Glutamatergic neuron (in vitro differentiated cells): ENCODE measurements around the gene NTM. TPM values are rescaled to one million over a fixed set of nuclear protein-coding genes. Genes with fewer than 3 reads are reported as not detected.

Source experiments
- DNase-seq: peaks from one replicate; pipeline ENCODE4 v3.0.0; 2022
- H3K27ac Mint-ChIP-seq: one replicate; pipeline ENCODE4 v1.8.0; 2020; ENCODE audit warnings: mild to moderate bottlenecking, mixed read lengths, inconsistent platforms; ENCODE audit not compliant: unreplicated experiment
- H3K27me3 Mint-ChIP-seq: one replicate; pipeline ENCODE4 v1.8.0; 2020; ENCODE audit warnings: mild to moderate bottlenecking, moderate library complexity, mixed read lengths, inconsistent platforms; ENCODE audit not compliant: unreplicated experiment
- H3K36me3 Mint-ChIP-seq: one replicate; pipeline ENCODE4 v1.8.0; 2020; ENCODE audit warnings: mild to moderate bottlenecking, mixed read lengths, inconsistent platforms; ENCODE audit not compliant: unreplicated experiment
- H3K4me1 Mint-ChIP-seq: one replicate; pipeline ENCODE4 v1.8.0; 2020; ENCODE audit warnings: mild to moderate bottlenecking, low read depth, mixed read lengths, inconsistent platforms; ENCODE audit not compliant: unreplicated experiment
- H3K4me3 Mint-ChIP-seq: one replicate; pipeline ENCODE4 v1.8.0; 2020; ENCODE audit warnings: mild to moderate bottlenecking, mixed read lengths, inconsistent platforms; ENCODE audit not compliant: unreplicated experiment
- H3K9me3 Mint-ChIP-seq: one replicate; pipeline ENCODE4 v1.8.0; 2020; ENCODE audit warnings: mild to moderate bottlenecking, moderate library complexity, mixed read lengths, inconsistent platforms; ENCODE audit not compliant: unreplicated experiment
- CTCF ChIP-seq: fragments of 200-600 bp; sonication (generic); IDR thresholded peaks from one replicate; pipeline ENCODE4 v1.5.0; 2021; ENCODE audit not compliant: partially characterized antibody, unreplicated experiment
- total RNA-seq: library from RNA; stranded (reverse); fragmentation: NEBNext Ultra II Directional; extraction: Animal tissue kit (Norgen Biotek cat#: 25700); gene quantifications from one replicate; pipeline ENCODE4 v1.2.1, GENCODE V29; 2021; ENCODE audit not compliant: unreplicated experiment

The NTM gene
- total RNA-seq, 1 donor from 2014 or later: 1.2 TPM

DNA sequence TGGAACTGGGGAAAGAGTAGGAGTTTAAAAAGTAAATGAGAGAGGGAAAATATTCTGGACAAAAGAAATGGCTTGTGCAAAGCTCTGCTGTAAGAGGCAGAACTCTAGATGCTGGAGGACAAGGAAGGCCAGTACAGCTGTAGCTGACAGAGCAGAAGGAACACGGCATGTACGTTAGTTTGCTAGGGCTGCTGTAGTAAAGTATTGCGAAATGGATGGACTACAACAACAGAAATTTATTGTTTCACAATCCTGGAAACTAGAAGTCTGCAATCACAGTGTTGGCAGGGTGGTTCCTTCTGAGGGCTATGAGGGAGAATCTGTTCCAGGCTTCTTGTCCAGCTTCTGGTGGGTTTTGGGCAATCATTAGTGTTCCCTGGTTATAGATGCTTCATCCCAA lies 454.4 kb downstream of the NTM start:
- Mint-ChIP-seq H3K4me1 (peaks cover 3% of the 10 kb centered on the region), H3K27me3 (no peaks in the 10 kb centered on the region), H3K4me3 (no peak overlapping the region), H3K27ac (no peak overlapping the region), H3K36me3 (no peaks in the 10 kb centered on the region), H3K9me3 (no peaks in the 10 kb centered on the region)
- no peak for DNase-seq
- no peak for TF ChIP-seq CTCF

DNA sequence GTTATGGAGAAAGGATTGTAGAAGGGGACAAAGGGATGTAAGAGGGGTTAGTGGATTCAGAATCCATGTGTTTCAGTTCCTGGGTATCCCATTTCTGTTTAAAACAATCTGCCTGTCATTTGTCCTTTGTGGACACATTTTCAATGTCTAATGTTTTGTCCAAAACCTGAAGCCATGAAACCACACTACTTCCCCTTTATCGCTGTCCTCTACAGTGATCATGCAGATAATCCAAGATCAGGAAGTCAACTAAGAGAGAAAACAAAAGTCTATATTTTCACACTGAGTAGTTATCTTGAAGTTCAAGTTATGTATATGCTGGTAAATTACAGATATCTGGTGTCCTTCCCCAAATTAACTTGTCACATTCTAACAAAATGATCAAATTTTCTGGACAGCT lies 457.0 kb downstream of the NTM start:
- no peaks in the 10 kb centered on the region for H3K9me3 Mint-ChIP-seq
- H3K27ac Mint-ChIP-seq: no peak overlapping the region
- no peaks in the 10 kb centered on the region for H3K27me3 Mint-ChIP-seq
- no peak for TF ChIP-seq CTCF
- H3K4me1 Mint-ChIP-seq: peaks cover 2% of the 10 kb centered on the region
- H3K4me3 Mint-ChIP-seq: no peak overlapping the region
- no peaks in the 10 kb centered on the region for H3K36me3 Mint-ChIP-seq
- DNase-seq: no peak

DNA sequence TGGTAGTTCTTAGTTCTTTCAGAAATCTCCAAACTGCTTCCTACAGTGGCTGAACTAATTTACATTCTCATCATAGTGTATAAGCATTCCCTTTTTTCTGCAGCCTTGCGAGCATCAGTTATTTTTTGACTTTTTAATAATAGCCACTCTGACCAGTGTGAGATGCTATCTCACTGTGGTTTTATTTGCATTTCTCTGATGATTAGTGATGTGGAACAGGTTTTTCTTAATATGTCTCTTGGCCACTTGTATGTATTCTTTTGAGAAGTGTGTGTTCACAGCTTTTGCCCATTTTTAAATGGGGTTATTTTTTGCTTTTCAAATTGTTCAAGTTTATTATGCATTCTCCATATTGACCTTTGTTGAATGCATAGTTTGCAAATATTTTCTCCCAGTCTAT lies 459.3 kb downstream of the NTM start:
- Mint-ChIP-seq H3K36me3 (no peaks in the 10 kb centered on the region), H3K4me1 (no peaks in the 10 kb centered on the region), H3K9me3 (no peaks in the 10 kb centered on the region), H3K27me3 (no peaks in the 10 kb centered on the region), H3K4me3 (no peak overlapping the region), H3K27ac (no peak overlapping the region)
- DNase-seq: no peak
- TF ChIP-seq CTCF: no peak

DNA sequence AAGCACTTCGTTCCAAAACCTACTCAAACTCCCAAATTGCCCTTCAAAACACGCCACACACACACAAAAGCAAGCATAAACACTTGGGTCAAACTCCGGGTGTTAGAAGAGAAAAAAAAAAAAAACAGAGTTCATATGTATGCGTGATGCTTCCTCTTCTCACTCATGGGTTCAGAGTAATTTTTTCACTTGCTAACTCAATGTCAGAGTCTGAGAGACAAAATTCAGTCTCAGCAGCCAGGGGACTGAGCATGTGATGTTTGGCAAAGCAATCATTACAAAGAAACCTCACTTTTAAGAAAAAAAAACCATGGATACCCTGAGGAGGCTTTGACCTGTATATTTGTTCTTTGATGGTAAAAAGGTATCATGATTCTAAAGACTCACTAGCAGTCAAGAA lies 461.7 kb downstream of the NTM start:
- H3K4me3 Mint-ChIP-seq: no peak overlapping the region
- no peak for DNase-seq
- H3K27ac Mint-ChIP-seq: no peak overlapping the region
- H3K27me3 Mint-ChIP-seq: no peaks in the 10 kb centered on the region
- no peaks in the 10 kb centered on the region for H3K36me3 Mint-ChIP-seq
- H3K4me1 Mint-ChIP-seq: no peaks in the 10 kb centered on the region
- no peaks in the 10 kb centered on the region for H3K9me3 Mint-ChIP-seq
- TF ChIP-seq CTCF: no peak

DNA sequence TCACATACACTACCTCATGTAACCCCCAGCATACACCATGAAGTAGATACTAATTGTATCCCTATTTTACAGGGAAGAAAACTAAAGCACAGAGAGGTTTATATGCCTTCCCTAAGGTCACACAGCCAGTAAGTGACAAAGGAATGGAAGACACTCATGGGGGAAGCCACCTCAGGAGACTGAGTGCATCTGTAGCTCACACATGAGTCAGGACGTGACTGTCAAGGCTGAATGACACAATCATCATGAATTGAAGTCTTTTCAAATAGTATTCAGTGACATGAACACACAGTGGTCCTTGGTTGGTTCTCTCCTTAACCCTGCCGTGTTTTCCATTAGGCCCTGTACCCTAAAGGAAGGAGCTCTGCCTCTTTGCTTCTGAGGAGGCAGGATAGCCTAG lies 463.0 kb downstream of the NTM start:
- H3K4me1 Mint-ChIP-seq: no peaks in the 10 kb centered on the region
- no peaks in the 10 kb centered on the region for H3K9me3 Mint-ChIP-seq
- H3K27me3 Mint-ChIP-seq: no peaks in the 10 kb centered on the region
- no peak overlapping the region for H3K4me3 Mint-ChIP-seq
- DNase-seq: no peak
- no peaks in the 10 kb centered on the region for H3K36me3 Mint-ChIP-seq
- no peak for TF ChIP-seq CTCF
- H3K27ac Mint-ChIP-seq: no peak overlapping the region
